MM.1S (cell line): ENCODE data around the gene SPATA13.

Experiments used
- DNase-seq: peaks from one replicate; pipeline ENCODE4 v3.0.0-alpha.2; 2015
- H2AFZ ChIP-seq: fragments of 300-600 bp; sonication (generic); 2 replicates; pipeline ENCODE4 v1.6.0; 2016; ENCODE audit warnings: antibody characterized with exemption, low read length
- H3F3A ChIP-seq: fragments of 300-600 bp; sonication (generic); 2 replicates; pipeline ENCODE4 v1.6.1; 2016; ENCODE audit warnings: mild to moderate bottlenecking, antibody characterized with exemption, low read length, moderate library complexity, mixed read lengths; ENCODE audit not compliant: insufficient read depth
- H3K27ac ChIP-seq: fragments of 300-600 bp; sonication (generic); 2 replicates; pipeline ENCODE4 v1.5.1; 2016; ENCODE audit warnings: mild to moderate bottlenecking, low read length
- H3K27me3 ChIP-seq: fragments of 300-600 bp; sonication (generic); replicated peaks from 2 replicates; pipeline ENCODE4 v1.6.0; 2016; ENCODE audit warnings: low read length; ENCODE audit not compliant: insufficient read depth
- H3K36me3 ChIP-seq: fragments of 300-600 bp; sonication (generic); replicated peaks from 2 replicates; pipeline ENCODE4 v1.6.1; 2016; ENCODE audit warnings: mild to moderate bottlenecking, low read length, mixed read lengths; ENCODE audit not compliant: insufficient read depth
- H3K4me1 ChIP-seq: fragments of 300-600 bp; sonication (generic); 2 replicates; pipeline ENCODE4 v1.6.1; 2016; ENCODE audit warnings: low read length, mixed read lengths
- H3K4me2 ChIP-seq: fragments of 300-600 bp; sonication (generic); 2 replicates; pipeline ENCODE4 v1.6.0; 2016; ENCODE audit warnings: low read depth, low read length
- H3K4me3 ChIP-seq: fragments of 300-600 bp; sonication (generic); 2 replicates; pipeline ENCODE4 v1.5.1; 2016; ENCODE audit warnings: low read length, mixed read lengths
- H3K79me2 ChIP-seq: fragments of 300-600 bp; sonication (generic); 2 replicates; pipeline ENCODE4 v1.6.1; 2016; ENCODE audit warnings: mixed run types, low read length, mixed read lengths
- H3K9ac ChIP-seq: fragments of 300-600 bp; sonication (generic); 2 replicates; pipeline ENCODE4 v1.6.1; 2016; ENCODE audit warnings: low read length, mixed read lengths
- H3K9me2 ChIP-seq: fragments of 300-600 bp; sonication (generic); replicated peaks from 2 replicates; pipeline ENCODE4 v1.6.1; 2016; ENCODE audit warnings: mild to moderate bottlenecking, low read length, mixed read lengths; ENCODE audit not compliant: insufficient read depth
- H3K9me3 ChIP-seq: fragments of 300-600 bp; sonication (generic); replicated peaks from 2 replicates; pipeline ENCODE4 v1.6.1; 2016; ENCODE audit warnings: mild to moderate bottlenecking, low read length, mixed read lengths; ENCODE audit not compliant: insufficient read depth
- H4K20me1 ChIP-seq: fragments of 300-600 bp; sonication (generic); 2 replicates; pipeline ENCODE4 v1.6.1; 2016; ENCODE audit warnings: mild to moderate bottlenecking, low read length, moderate library complexity, mixed read lengths; ENCODE audit not compliant: insufficient read depth
- CTCF ChIP-seq: fragments of 300-600 bp; sonication (generic); IDR thresholded peaks from 2 replicates; pipeline ENCODE4 v1.5.1; 2016; ENCODE audit warnings: antibody characterized with exemption, low read length, mixed read lengths
- EZH2 ChIP-seq: fragments of 300-600 bp; sonication (generic); optimal IDR thresholded peaks from 2 replicates; pipeline ENCODE3; 2017; ENCODE audit warnings: low read depth, mild to moderate bottlenecking, antibody characterized with exemption, low read length, mixed read lengths
- EZH2phosphoT487 ChIP-seq: fragments of 300-600 bp; sonication (generic); IDR thresholded peaks from 2 replicates; pipeline ENCODE4 v1.6.1; 2018; ENCODE audit warnings: antibody characterized with exemption, low read length

Gene SPATA13

DNA sequence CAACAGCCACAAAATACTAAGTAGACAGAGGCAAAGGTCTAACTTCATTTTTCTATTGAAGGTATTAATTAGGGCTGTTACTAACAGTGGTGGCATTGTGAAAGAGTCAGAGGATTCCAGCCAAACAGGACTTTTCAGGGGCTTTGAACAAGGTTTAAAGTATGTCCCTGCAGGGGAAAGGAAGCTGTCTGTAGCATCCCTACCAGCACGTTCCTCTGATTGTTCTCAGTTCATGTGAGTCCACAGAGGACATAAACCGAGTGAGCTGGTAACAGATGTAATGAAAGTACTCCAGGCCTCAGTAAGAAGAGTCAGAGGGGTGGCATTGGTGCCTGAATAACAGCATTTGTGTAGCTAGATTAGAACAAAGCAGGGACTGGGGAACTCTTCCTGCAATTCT, 15.3 kb upstream of the SPATA13 start:
- Histone ChIP-seq H2AFZ (no peak overlapping the region), H3K36me3 (no peaks in the 10 kb centered on the region), H3F3A (no peaks in the 10 kb centered on the region), H3K4me2 (no peak overlapping the region), H3K27me3 (no peaks in the 10 kb centered on the region), H3K9me2 (no peaks in the 10 kb centered on the region), H4K20me1 (no peaks in the 10 kb centered on the region), H3K9me3 (no peaks in the 10 kb centered on the region), H3K4me3 (no peak overlapping the region), H3K79me2 (no peaks in the 10 kb centered on the region), H3K4me1 (no peaks in the 10 kb centered on the region), H3K9ac (no peak overlapping the region), H3K27ac (no peak overlapping the region)
- no peak for DNase-seq
- TF ChIP-seq EZH2phosphoT487 (no peak), CTCF (no peak), EZH2 (no peak)

- no peaks in the 10 kb centered on the region for H3K9me3 ChIP-seq
- no peak overlapping the region for H2AFZ ChIP-seq
- no peak overlapping the region for H3K9ac ChIP-seq
- no peaks in the 10 kb centered on the region for H3K9me2 ChIP-seq
- no peaks in the 10 kb centered on the region for H3K4me1 ChIP-seq
- H3F3A ChIP-seq = no peaks in the 10 kb centered on the region
- no peaks in the 10 kb centered on the region for H4K20me1 ChIP-seq
- no peak for DNase-seq
- no peak overlapping the region for H3K4me2 ChIP-seq
- TF ChIP-seq EZH2 (no peak), EZH2phosphoT487 (no peak), CTCF (no peak)
- no peaks in the 10 kb centered on the region for H3K36me3 ChIP-seq
- no peaks in the 10 kb centered on the region for H3K79me2 ChIP-seq
- H3K4me3 ChIP-seq = no peak overlapping the region
- no peaks in the 10 kb centered on the region for H3K27me3 ChIP-seq
- H3K27ac ChIP-seq = no peak overlapping the region
Measured at GRCh38 chr13:24145674-24146073, 14.8 kb upstream of the SPATA13 start.

DNA sequence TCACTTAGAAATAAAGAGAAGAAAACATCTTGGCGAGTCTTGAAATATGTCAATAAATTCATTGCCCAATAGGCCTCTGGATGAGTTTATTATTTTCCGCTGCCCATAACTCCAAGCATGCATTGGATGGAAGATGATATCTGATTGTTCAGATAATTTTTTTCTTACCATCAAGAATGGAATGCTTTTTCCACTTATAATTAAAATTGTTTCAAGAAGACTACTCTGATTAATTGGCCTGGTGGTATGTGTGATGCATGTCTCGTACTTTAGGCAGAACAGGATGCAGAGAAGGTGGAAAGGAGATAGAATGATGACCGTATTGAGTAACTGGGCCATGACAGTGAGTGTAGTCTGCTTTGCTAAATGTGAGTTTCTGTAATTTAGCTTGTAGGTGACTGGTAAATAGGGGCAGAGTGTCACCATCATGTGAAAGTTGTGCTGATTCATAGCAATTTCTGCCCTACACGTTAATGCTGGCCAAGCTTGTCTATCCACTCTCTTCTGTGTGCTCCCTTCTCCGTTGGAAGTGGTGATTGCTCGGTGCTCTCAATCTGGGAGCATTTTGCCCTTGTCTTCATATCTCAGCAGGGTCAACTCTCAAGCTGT, 13.5 kb upstream of the SPATA13 start:
- H3K36me3 ChIP-seq = no peaks in the 10 kb centered on the region
- no peak for DNase-seq
- H3K79me2 ChIP-seq = no peaks in the 10 kb centered on the region
- H3K4me1 ChIP-seq = no peaks in the 10 kb centered on the region
- H3K4me3 ChIP-seq = no peak overlapping the region
- no peak for TF ChIP-seq EZH2
- no peak for TF ChIP-seq CTCF
- no peak for TF ChIP-seq EZH2phosphoT487
- H2AFZ ChIP-seq = no peak overlapping the region
- no peak overlapping the region for H3K27ac ChIP-seq
- H3F3A ChIP-seq = no peaks in the 10 kb centered on the region
- no peaks in the 10 kb centered on the region for H3K27me3 ChIP-seq
- H3K9me2 ChIP-seq = no peaks in the 10 kb centered on the region
- H3K9me3 ChIP-seq = no peaks in the 10 kb centered on the region
- no peak overlapping the region for H3K4me2 ChIP-seq
- no peaks in the 10 kb centered on the region for H4K20me1 ChIP-seq
- no peak overlapping the region for H3K9ac ChIP-seq
